GM12891 (cell line): ENCODE measurements around the gene KIF1A.

ENCODE experiments used
- PAX5 ChIP-seq: IDR thresholded peaks from 2 replicates; pipeline ENCODE4 v1.6.1; 2011; ENCODE audit warnings: low read length, moderate library complexity, mild to moderate bottlenecking; ENCODE audit not compliant: insufficient read depth, severe bottlenecking
- POLR2A ChIP-seq: IDR thresholded peaks from 2 replicates; pipeline ENCODE4 v1.6.1; 2011; ENCODE audit warnings: low read depth, low read length, control low read depth
- POLR2AphosphoS5 ChIP-seq: IDR thresholded peaks from 2 replicates; pipeline ENCODE4 v1.6.1; 2011; ENCODE audit warnings: low read depth, low read length, control low read depth
- POU2F2 ChIP-seq: IDR thresholded peaks from 2 replicates; pipeline ENCODE4 v1.6.1; 2011; ENCODE audit warnings: low read depth, mild to moderate bottlenecking, control low read depth, low read length, moderate library complexity
- SPI1 ChIP-seq: IDR thresholded peaks from 2 replicates; pipeline ENCODE4 v1.6.1; 2011; ENCODE audit warnings: low read depth, low read length, control low read depth
- TAF1 ChIP-seq: IDR thresholded peaks from 2 replicates; pipeline ENCODE4 v1.6.1; 2011; ENCODE audit warnings: low read depth, low read length, control low read depth

DNA sequence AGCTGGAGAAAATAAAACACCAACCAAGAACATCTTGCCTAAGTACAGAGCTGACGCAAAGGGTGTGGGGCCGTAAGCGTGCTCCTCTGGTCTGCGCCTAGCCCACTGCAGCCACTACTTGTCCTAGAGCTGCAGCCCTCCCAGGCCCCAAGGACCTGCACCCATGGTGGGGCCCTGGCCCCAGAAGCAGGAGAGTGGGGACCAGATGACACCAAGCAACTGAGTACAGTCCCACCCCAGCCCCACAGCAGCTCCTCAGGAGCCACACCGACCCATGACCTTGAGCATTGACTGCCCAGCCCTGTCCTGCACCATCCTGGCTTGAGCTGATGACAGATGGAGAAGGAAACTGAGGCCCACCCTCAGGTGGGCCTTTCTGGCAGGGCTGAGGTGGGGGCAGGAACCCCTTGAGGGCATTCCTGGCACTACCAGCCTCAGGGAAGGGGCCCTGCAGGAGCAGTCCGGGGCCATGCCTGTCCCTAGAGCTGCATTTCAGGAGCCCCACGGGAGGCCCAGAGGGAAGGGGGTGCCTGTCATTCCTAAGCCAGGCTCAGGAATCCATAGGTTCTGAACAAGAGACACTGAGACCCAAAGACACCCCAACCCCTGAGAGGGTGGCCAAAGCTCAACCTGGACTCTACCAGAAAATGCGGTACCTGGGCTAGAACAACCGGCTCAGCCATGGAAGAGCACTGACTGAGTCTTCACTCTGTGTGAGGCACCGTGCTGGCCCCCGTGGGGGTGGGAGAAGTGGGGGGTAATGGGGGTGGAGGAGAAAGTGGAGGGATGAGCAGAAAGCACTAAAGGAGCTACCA lies 4.9 kb downstream of the KIF1A start:
- TF ChIP-seq POLR2AphosphoS5 (no peak), POLR2A (no peak), SPI1 (no peak), TAF1 (no peak), PAX5 (no peak), POU2F2 (no peak)
